A549 (cell line): Measurements from ENCODE around the gene C14orf39. TPM values are rescaled to one million over a fixed set of nuclear protein-coding genes. Genes with fewer than 3 reads are reported as not detected.

ENCODE experiments used
- ATAC-seq, 2 experiments: fragments of 200-7000 bp in 1 of 2; fragments of >200 bp in 1 of 2; cut with Nextera tagmentation in 1 of 2; cut with Tn5 transposase in 1 of 2; 3 replicates each; pipeline versions ENCODE4 v1.8.0 to v1.9.1; 2018 to 2020; ENCODE audit warnings: mild to moderate bottlenecking in 1 of 2, moderate library complexity in 1 of 2
- CTCF ChIA-PET: fragments of 300-600 bp; sonication (Branson Sonifier 250); formaldehyde crosslinking; extraction: SDS; loops from one replicate; lab custom pipeline; 2021; ENCODE audit warnings: antibody characterized with exemption, inconsistent platforms; lab: Yijun Ruan, JAX
- POLR2A ChIA-PET: fragments of 350-600 bp; formaldehyde crosslinking; extraction: SDS; loops from one replicate; lab custom pipeline; 2021; ENCODE audit warnings: antibody characterized with exemption, inconsistent platforms; lab: Yijun Ruan, JAX
- DNase-seq, 2 experiments: peaks; one replicate each; pipeline versions ENCODE4 v3.0.0 to v3.0.0-alpha.2; 2011 to 2016; ENCODE audit warnings: low read depth in 1 of 2, low spot score in 1 of 2
- FAIRE-seq: peaks from 2 replicates; lab custom pipeline; 2011; peaks lifted over from hg19 to GRCh38; lab: Jason Lieb, UNC
- H3K27ac ChIP-seq, 2 experiments: fragments of >200 bp; sonication (Bioruptor Twin); formaldehyde crosslinking; 3 replicates each; pipeline ENCODE4 v1.5.1; 2016 to 2017
- H3K4me1 ChIP-seq: fragments of >200 bp; sonication (Bioruptor Twin); formaldehyde crosslinking; 3 replicates; pipeline ENCODE4 v1.6.1; 2016
- H3K4me2 ChIP-seq: fragments of >200 bp; sonication (Bioruptor Twin); formaldehyde crosslinking; 3 replicates; pipeline ENCODE4 v1.6.1; 2016
- H3K4me3 ChIP-seq: fragments of >200 bp; sonication (Bioruptor Twin); formaldehyde crosslinking; 3 replicates; pipeline ENCODE4 v1.5.1; 2016
- H3K9me3 ChIP-seq: fragments of >200 bp; sonication (Bioruptor Twin); formaldehyde crosslinking; 3 replicates; pipeline ENCODE4 v1.6.1; 2016
- BCL3 ChIP-seq: fragments of >200 bp; sonication (Bioruptor Twin); formaldehyde crosslinking; IDR thresholded peaks from 3 replicates; pipeline ENCODE4 v1.6.1; 2016
- CHD2 ChIP-seq: fragments of 150-350 bp; IDR thresholded peaks from 2 replicates; pipeline ENCODE4 v1.6.1; 2014; ENCODE audit warnings: low read length; ENCODE audit not compliant: partially characterized antibody
- E2F6 ChIP-seq: IDR thresholded peaks from 2 replicates; pipeline ENCODE4 v1.6.1; 2012; ENCODE audit warnings: low read depth, borderline replicate concordance
- EHF ChIP-seq: fragments of 250-450 bp; sonication (Bioruptor Pico); IDR thresholded peaks from 2 replicates; pipeline ENCODE4 v1.5.0; 2020; ENCODE audit warnings: mild to moderate bottlenecking
- FOSB ChIP-seq: fragments of 250-450 bp; sonication (Bioruptor Pico); IDR thresholded peaks from 2 replicates; pipeline ENCODE4 v1.5.0; 2020; ENCODE audit warnings: mild to moderate bottlenecking, moderate library complexity
- FOSL2 ChIP-seq, 2 experiments: fragments of 450-650 bp in 1 of 2; fragments of >200 bp in 1 of 2; sonication (Bioruptor Twin) in 1 of 2; formaldehyde crosslinking; IDR thresholded peaks; 2 replicates each; pipeline versions ENCODE4 v1.5.0 to v1.6.1; 2016 to 2020; ENCODE audit warnings: mild to moderate bottlenecking in 1 of 2, moderate library complexity in 1 of 2
- HDAC2 ChIP-seq: fragments of 200-600 bp; sonication (generic); IDR thresholded peaks from 2 replicates; pipeline ENCODE4 v1.6.1; 2016
- HEYL ChIP-seq: fragments of 250-450 bp; sonication (Bioruptor Pico); IDR thresholded peaks from 2 replicates; pipeline ENCODE4 v1.8.0; 2021; ENCODE audit warnings: mild to moderate bottlenecking, moderate library complexity
- HOXA7 ChIP-seq: fragments of 250-450 bp; sonication (Bioruptor Pico); IDR thresholded peaks from 2 replicates; pipeline ENCODE4 v1.5.0; 2020; ENCODE audit warnings: mild to moderate bottlenecking, moderate library complexity
- HOXB13 ChIP-seq: fragments of 250-450 bp; sonication (Bioruptor Pico); IDR thresholded peaks from 2 replicates; pipeline ENCODE4 v1.5.0; 2020; ENCODE audit warnings: low read depth, mild to moderate bottlenecking, moderate library complexity
- HOXB5 ChIP-seq: fragments of 250-450 bp; sonication (Bioruptor Pico); IDR thresholded peaks from 2 replicates; pipeline ENCODE4 v1.5.0; 2020; ENCODE audit warnings: mild to moderate bottlenecking, moderate library complexity
- MYC ChIP-seq: IDR thresholded peaks from 2 replicates; pipeline ENCODE4 v1.6.1; 2012; ENCODE audit warnings: mild to moderate bottlenecking, inconsistent platforms, low read length, improper control_type of control experiment, borderline replicate concordance
- NFE2L2 ChIP-seq: fragments of 150-350 bp; conservative IDR thresholded peaks from 2 replicates; pipeline ENCODE4 v1.6.1; 2014; ENCODE audit warnings: low read length
- NPAS2 ChIP-seq: fragments of 250-450 bp; sonication (Bioruptor Pico); IDR thresholded peaks from 2 replicates; pipeline ENCODE4 v1.8.0; 2022; ENCODE audit warnings: mild to moderate bottlenecking, moderate library complexity, borderline replicate concordance
- PBX3 ChIP-seq: IDR thresholded peaks from 2 replicates; pipeline ENCODE4 v1.6.1; 2012
- PHF8 ChIP-seq: fragments of 200-600 bp; sonication (generic); IDR thresholded peaks from 2 replicates; pipeline ENCODE4 v1.6.1; 2016; ENCODE audit warnings: low read depth, mild to moderate bottlenecking, antibody characterized with exemption, moderate library complexity, borderline replicate concordance
- POLR2AphosphoS2 ChIP-seq: conservative IDR thresholded peaks from 2 replicates; pipeline ENCODE4 v1.6.1; 2012; ENCODE audit warnings: low read length, improper control_type of control experiment, inconsistent platforms
- RARB ChIP-seq: fragments of 250-450 bp; sonication (Bioruptor Pico); IDR thresholded peaks from 2 replicates; pipeline ENCODE4 v1.8.0; 2021; ENCODE audit warnings: mild to moderate bottlenecking, moderate library complexity
- RNF2 ChIP-seq: fragments of 200-600 bp; sonication (generic); IDR thresholded peaks from 2 replicates; pipeline ENCODE4 v1.6.1; 2016; ENCODE audit warnings: low read depth, mild to moderate bottlenecking, antibody characterized with exemption, moderate library complexity, borderline replicate concordance
- SMC3 ChIP-seq: fragments of >200 bp; sonication (Bioruptor Twin); formaldehyde crosslinking; IDR thresholded peaks from 3 replicates; pipeline ENCODE4 v1.6.1; 2018; ENCODE audit warnings: inconsistent platforms
- TFCP2L1 ChIP-seq: fragments of 250-450 bp; sonication (Bioruptor Pico); IDR thresholded peaks from 2 replicates; pipeline ENCODE4 v1.5.0; 2021; ENCODE audit warnings: mild to moderate bottlenecking
- USF2 ChIP-seq: fragments of 450-650 bp; IDR thresholded peaks from 2 replicates; pipeline ENCODE4 v1.6.1; 2014; ENCODE audit warnings: antibody characterized with exemption
- ZFP36 ChIP-seq: fragments of 450-650 bp; IDR thresholded peaks from 2 replicates; pipeline ENCODE4 v1.6.1; 2014; ENCODE audit warnings: borderline replicate concordance; ENCODE audit not compliant: partially characterized antibody
- WGBS: methylation state at CpG from one replicate; pipeline ENCODE4 v1.1.6; 2017; ENCODE audit errors: missing lambda C conversion rate; 5-methylcytosine and 5-hydroxymethylcytosine counted together
- polyA plus RNA-seq, 4 experiments: library from polyadenylated mRNA; depleted of rRNA in 3 of 4; stranded (reverse); fragments of >200 nt; fragmentation: RNase III in 1 of 4; extraction: RNeasy Plus Mini Kit Qiagen cat#74134 plus additional on column Dnase treatment in 1 of 4; gene quantifications; 2 replicates in 3 of 4; 3 replicates in 1 of 4; pipeline ENCODE4 v1.2.3, GENCODE V29; 2011 to 2017

C14orf39 gene
- polyA plus RNA-seq, 2 of the 4 experiments (the other 2 are of a cell fraction) = not detected

GRCh38 chr14:60506462-60506984 is 20.7 kb upstream of the C14orf39 start:
- Histone ChIP-seq H3K9me3 (no peaks in the 10 kb centered on the region), H3K4me1 (no peaks in the 10 kb centered on the region), H3K4me3 (no peak overlapping the region), H3K27ac (no peak overlapping the region), H3K4me2 (no peak overlapping the region)
- FAIRE-seq = no peak
- TF ChIP-seq PBX3 (no peak), RARB (no peak), PHF8 (no peak), E2F6 (no peak), EHF (CRISPR knock-in tag) (no peak)
- ChIA-PET POLR2A (no interaction called here), CTCF (interaction anchor here (1.1 to 1.4 kb wide), 3 partner anchors 14 to 175 kb away, joined by 3 to 4 read pairs (median 3); no protein-coding TSS in a partner anchor)
- WGBS = 71% methylated on average over 17 of the region's 17 CpGs
- ATAC-seq = no peak; a peak in 2 of 6 replicates
- no peak for DNase-seq

GRCh38 chr14:60506010-60506409 is 20.1 kb upstream of the C14orf39 start:
- 9% methylated on average over 7 of the region's 7 CpGs for WGBS
- no peak overlapping the region for H3K27ac ChIP-seq
- CTCF ChIA-PET = interaction anchor here (1.1 to 1.4 kb wide), 2 partner anchors 14 to 53 kb away, joined by 3 read pairs; no protein-coding TSS in a partner anchor
- no peaks in the 10 kb centered on the region for H3K9me3 ChIP-seq
- H3K4me3 ChIP-seq = no peak overlapping the region
- H3K4me1 ChIP-seq = no peaks in the 10 kb centered on the region
- TF ChIP-seq MYC = no peak
- no peak for TF ChIP-seq FOSB (CRISPR knock-in tag)
- no peak for TF ChIP-seq TFCP2L1 (CRISPR knock-in tag)
- TF ChIP-seq RNF2 = no peak
- TF ChIP-seq ZFP36 = no peak
- TF ChIP-seq HDAC2 = no peak
- no peak for TF ChIP-seq HEYL (CRISPR knock-in tag)
- no peak for TF ChIP-seq SMC3
- no peak for TF ChIP-seq USF2
- no peak for TF ChIP-seq POLR2AphosphoS2
- no peak for TF ChIP-seq HOXB5 (CRISPR knock-in tag)
- no peak for TF ChIP-seq HOXA7 (CRISPR knock-in tag)
- no peak for TF ChIP-seq CHD2
- no peak for TF ChIP-seq NPAS2 (CRISPR knock-in tag)
- no peak for TF ChIP-seq FOSL2 (IDR thresholded peaks at IDR 0.05)
- no peak for TF ChIP-seq FOSL2 (CRISPR knock-in tag; IDR thresholded peaks at IDR 0.05)
- TF ChIP-seq PHF8 = no peak
- no peak for TF ChIP-seq BCL3
- no peak for TF ChIP-seq HOXB13 (CRISPR knock-in tag)
- TF ChIP-seq NFE2L2 = no peak
- TF ChIP-seq, all 56 proteins: peak for 0
- POLR2A ChIA-PET = no interaction called here
- H3K4me2 ChIP-seq = no peak overlapping the region
- no peak for ATAC-seq
- FAIRE-seq = no peak
- no peak for DNase-seq
